DND-41 (cell line): ENCODE data around the gene MEGF11.

Source experiments
- EZH2 ChIP-seq: IDR thresholded peaks from 3 replicates; pipeline ENCODE4 v1.6.1; 2012; ENCODE audit warnings: borderline replicate concordance, low read depth, mild to moderate bottlenecking, moderate library complexity, low read length, inconsistent platforms; ENCODE audit not compliant: severe bottlenecking
- TF ChIP-seq, protein P1 (sequence below): IDR thresholded peaks from 2 replicates; pipeline ENCODE4 v1.5.1; 2012; ENCODE audit warnings: borderline replicate concordance, low read length, moderate library complexity, mild to moderate bottlenecking; ENCODE audit not compliant: poor library complexity, severe bottlenecking; ENCODE audit errors: extremely low read depth

DNA sequence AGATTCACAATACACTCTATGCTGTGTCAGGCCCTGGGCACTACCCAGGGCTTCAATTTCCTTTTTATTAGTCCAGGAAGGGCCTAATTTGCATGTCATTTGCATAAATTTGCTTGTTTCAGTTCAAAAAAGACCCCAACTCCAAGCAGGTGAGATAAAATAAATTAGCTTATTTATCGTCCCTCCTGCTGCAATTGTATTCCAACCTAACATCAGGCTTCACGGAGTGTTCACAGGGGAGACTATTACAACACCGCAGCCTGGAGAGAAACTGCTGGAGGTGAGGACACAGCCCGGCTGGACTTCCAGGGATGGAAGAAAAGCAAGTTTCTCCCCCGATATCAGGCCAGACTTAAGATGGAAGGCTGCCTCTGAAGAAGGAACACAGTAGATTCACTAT is 62.8 kb downstream of the MEGF11 start:
- TF ChIP-seq, protein P1, sequence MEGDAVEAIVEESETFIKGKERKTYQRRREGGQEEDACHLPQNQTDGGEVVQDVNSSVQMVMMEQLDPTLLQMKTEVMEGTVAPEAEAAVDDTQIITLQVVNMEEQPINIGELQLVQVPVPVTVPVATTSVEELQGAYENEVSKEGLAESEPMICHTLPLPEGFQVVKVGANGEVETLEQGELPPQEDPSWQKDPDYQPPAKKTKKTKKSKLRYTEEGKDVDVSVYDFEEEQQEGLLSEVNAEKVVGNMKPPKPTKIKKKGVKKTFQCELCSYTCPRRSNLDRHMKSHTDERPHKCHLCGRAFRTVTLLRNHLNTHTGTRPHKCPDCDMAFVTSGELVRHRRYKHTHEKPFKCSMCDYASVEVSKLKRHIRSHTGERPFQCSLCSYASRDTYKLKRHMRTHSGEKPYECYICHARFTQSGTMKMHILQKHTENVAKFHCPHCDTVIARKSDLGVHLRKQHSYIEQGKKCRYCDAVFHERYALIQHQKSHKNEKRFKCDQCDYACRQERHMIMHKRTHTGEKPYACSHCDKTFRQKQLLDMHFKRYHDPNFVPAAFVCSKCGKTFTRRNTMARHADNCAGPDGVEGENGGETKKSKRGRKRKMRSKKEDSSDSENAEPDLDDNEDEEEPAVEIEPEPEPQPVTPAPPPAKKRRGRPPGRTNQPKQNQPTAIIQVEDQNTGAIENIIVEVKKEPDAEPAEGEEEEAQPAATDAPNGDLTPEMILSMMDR, result no peak
- TF ChIP-seq EZH2, result no peak
